Stimulated activated CD8-positive, alpha-beta memory T cell treated with anti-CD3 and anti-CD28 coated beads, Interleukin-12 subunit alpha, Interleukin-12 subunit beta, amount 100 ng/mL, for 4 hours (primary cell): Measurements from ENCODE around the gene LHX3.

Experiments
- DNase-seq: peaks from one replicate; pipeline ENCODE4 v3.0.0-alpha.2; 2020; ENCODE audit warnings: low read depth

LHX3 gene

GRCh38 chr9:136207616-136208015 is 2.7 kb upstream of the LHX3 start:
- DNase-seq = no peak

GRCh38 chr9:136206602-136207275 is 1.8 kb upstream of the LHX3 start:
- DNase-seq = no peak

- DNase-seq = no peak
Observed at GRCh38 chr9:136205707-136205992, 722 bp upstream of the LHX3 start.

GRCh38 chr9:136204145-136204805 is 653 bp downstream of the LHX3 start:
- DNase-seq = no peak

GRCh38 chr9:136203408-136204144 is 1.4 kb downstream of the LHX3 start:
- DNase-seq = no peak

GRCh38 chr9:136202454-136203407 is 2.2 kb downstream of the LHX3 start:
- DNase-seq = no peak

GRCh38 chr9:136201609-136202453 is 3.1 kb downstream of the LHX3 start:
- no peak for DNase-seq

- no peak for DNase-seq
Observed at GRCh38 chr9:136201174-136201573, 3.8 kb downstream of the LHX3 start.

- DNase-seq = no peak
Observed at GRCh38 chr9:136200424-136200823, 4.5 kb downstream of the LHX3 start.

GRCh38 chr9:136199391-136200288 is 5.3 kb downstream of the LHX3 start:
- no peak for DNase-seq

- no peak for DNase-seq
Observed at GRCh38 chr9:136198605-136199083, 6.3 kb downstream of the LHX3 start.

- DNase-seq = no peak
Observed at GRCh38 chr9:136197930-136198604, 6.9 kb downstream of the LHX3 start.

GRCh38 chr9:136197084-136197875 is 7.6 kb downstream of the LHX3 start:
- no peak for DNase-seq

GRCh38 chr9:136196404-136197083 is 8.4 kb downstream of the LHX3 start:
- DNase-seq = no peak

- no peak for DNase-seq
Observed at GRCh38 chr9:136194540-136194939, 10.4 kb downstream of the LHX3 start.

- no peak for DNase-seq
Observed at GRCh38 chr9:136193891-136194279, 11.0 kb downstream of the LHX3 start.

GRCh38 chr9:136193127-136193890 is 11.6 kb downstream of the LHX3 start:
- DNase-seq = no peak
